MG63 (cell line): Measurements from ENCODE around the gene SLC25A39. TPM values are rescaled to one million over a fixed set of nuclear protein-coding genes. Genes with fewer than 3 reads are reported as not detected.
"Not testable (repeated sequence)": the region's sequence is repeated elsewhere in the genome, so short reads cannot be mapped to it uniquely, and the experiment has no call there.

Source experiments
- DNase-seq: peaks from one replicate; pipeline ENCODE4 v3.0.0-alpha.2; 2020
- H3K27me3 ChIP-seq: fragments of 250-450 bp; sonication (Bioruptor Pico); 2 replicates; pipeline ENCODE4 v1.5.1; 2020; ENCODE audit warnings: mild to moderate bottlenecking, moderate library complexity
- H3K36me3 ChIP-seq: fragments of 250-450 bp; sonication (Bioruptor Pico); 2 replicates; pipeline ENCODE4 v1.5.1; 2020; ENCODE audit warnings: mild to moderate bottlenecking, moderate library complexity
- H3K4me3 ChIP-seq: fragments of 250-450 bp; sonication (Bioruptor Pico); 2 replicates; pipeline ENCODE4 v1.5.1; 2020; ENCODE audit warnings: mild to moderate bottlenecking, moderate library complexity
- H3K9me3 ChIP-seq: fragments of 250-450 bp; sonication (Bioruptor Pico); 2 replicates; pipeline ENCODE4 v1.5.1; 2020; ENCODE audit warnings: mild to moderate bottlenecking, moderate library complexity
- total RNA-seq: library from RNA; depleted of rRNA; stranded (reverse); fragments of >200 nt; shearing (Covaris generic); gene quantifications from 2 replicates; pipeline ENCODE4 v1.2.3, GENCODE V29; 2014; ENCODE audit warnings: low replicate concordance; rRNA removed

Gene SLC25A39, protein sequence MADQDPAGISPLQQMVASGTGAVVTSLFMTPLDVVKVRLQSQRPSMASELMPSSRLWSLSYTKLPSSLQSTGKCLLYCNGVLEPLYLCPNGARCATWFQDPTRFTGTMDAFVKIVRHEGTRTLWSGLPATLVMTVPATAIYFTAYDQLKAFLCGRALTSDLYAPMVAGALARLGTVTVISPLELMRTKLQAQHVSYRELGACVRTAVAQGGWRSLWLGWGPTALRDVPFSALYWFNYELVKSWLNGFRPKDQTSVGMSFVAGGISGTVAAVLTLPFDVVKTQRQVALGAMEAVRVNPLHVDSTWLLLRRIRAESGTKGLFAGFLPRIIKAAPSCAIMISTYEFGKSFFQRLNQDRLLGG
- total RNA-seq, result 142 and 155 TPM in 2 replicates

DNA sequence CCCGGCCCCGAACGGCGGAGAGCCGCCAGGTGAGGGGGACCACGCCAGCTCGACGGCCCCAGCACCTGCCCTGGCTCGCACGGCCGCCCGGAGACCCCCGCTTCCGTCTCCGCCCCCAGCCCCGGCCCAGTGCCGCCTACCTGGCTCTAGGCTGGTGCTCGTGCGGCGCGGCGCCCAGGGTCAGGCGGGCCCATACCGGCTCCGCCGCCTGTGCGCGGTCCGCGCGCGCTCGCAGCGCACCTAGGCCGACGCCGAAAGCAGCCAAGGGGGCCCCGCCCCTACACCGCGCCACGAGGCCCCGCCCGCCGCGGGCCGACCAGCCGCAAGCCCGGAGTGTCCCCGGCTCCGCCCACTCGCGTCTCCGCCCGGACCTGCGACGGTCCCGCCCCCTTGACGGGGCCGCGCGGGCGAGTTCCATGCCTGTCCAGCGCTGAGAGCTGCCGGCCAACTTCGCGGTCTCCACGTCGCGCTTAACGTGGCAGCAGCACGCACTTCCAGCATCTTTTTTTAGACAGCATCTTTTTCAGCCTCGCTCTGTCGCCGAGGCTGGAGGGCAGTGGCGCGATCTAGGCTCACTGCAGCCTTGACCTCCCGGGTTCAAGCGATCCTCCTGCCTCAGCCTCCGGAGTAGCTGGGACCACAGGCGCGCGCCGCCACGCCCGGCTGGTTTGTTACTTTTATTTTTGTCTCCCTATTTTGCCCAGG, at the start of gene SLC25A39:
SLC25A39 (minus strand) TSS at position 253 of the 705 bp plus-strand sequence. CDS start 1,261 bp downstream, outside the sequence.
- peak; percentile 95 for DNase-seq
- Histone ChIP-seq H3K27me3 (no peaks in the 10 kb centered on the region), H3K36me3 (peaks cover 38% of the 10 kb centered on the region), H3K4me3 (peak within 1 kb of the TSS; percentile 81), H3K9me3 (no peaks in the 10 kb centered on the region)

DNA sequence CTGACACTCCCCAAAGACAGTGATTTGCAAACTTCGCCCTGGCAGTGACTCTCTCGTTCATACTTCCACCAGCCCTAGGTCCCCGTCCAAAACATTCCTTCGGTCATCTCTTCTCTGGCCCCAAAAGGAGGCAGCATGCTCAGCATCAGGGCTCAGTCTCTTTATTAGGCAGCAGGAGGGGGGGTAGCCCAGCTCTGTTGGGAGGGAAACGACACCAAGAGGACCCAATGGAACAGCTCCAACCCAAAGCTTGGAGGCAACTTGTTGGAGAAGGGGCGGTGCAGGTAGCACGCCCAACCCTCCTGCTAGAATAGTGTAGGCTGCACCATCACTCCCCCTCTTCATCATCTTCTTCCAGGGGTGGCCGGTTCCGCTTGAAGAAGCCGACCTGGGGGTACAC, 47.4 kb upstream of the SLC25A39 start:
- peaks cover 7% of the 10 kb centered on the region; the same call in 1 of the 2 replicates for H3K27me3 ChIP-seq
- no peaks in the 10 kb centered on the region for H3K36me3 ChIP-seq
- H3K9me3 ChIP-seq, result no peaks in the 10 kb centered on the region
- H3K4me3 ChIP-seq, result no peak overlapping the region
- DNase-seq, result no peak

GRCh38 chr17:44369414-44370023, 44.9 kb upstream of the SLC25A39 start:
- H3K27me3 ChIP-seq, result peaks cover 27% of the 10 kb centered on the region
- DNase-seq, H3K9me3 ChIP-seq, H3K4me3 ChIP-seq, H3K36me3 ChIP-seq: not testable (repeated sequence)

DNA sequence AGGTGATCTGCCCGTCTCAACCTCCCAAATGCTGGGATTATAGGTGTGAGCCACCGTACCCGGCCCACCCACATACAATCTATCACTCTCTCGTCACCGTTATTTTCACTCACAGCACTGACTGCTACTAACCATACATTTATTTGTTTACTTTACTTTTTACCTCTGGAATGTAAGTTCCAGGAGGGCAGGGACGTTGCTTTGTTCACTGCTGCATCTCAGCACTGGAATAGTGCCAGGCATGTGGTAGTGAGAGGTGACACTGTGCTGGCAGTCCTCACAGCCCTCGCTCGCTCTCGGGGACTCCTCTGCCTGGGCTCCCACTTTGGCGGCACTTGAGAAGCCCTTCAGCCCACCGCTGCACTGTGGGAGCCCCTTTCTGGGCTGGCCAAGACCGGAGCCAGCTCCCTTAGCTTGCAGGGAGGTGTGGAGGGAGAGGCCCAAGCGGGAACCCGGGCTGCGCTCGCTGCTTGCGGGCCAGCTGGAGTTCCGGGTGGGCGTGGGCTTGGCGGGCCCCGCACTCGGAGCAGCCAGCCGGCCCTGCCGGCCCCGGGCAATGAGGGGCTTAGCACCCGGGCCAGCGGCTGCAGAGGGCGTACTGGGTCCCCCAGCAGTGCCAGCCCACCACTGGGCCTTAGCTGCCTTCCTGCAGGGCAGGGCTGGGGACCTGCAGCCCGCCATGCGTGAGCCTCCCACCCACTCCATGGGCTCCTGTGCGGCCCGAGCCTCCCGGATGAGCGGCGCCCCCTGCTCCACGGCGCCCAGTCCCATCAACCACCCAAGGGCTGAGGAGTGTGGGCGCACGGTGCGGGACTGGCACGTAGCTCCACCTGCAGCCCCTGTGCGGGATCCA, 44.0 kb upstream of the SLC25A39 start:
- H3K36me3 ChIP-seq, H3K4me3 ChIP-seq, H3K9me3 ChIP-seq, DNase-seq: not testable (repeated sequence)
- H3K27me3 ChIP-seq, result peaks cover 31% of the 10 kb centered on the region

DNA sequence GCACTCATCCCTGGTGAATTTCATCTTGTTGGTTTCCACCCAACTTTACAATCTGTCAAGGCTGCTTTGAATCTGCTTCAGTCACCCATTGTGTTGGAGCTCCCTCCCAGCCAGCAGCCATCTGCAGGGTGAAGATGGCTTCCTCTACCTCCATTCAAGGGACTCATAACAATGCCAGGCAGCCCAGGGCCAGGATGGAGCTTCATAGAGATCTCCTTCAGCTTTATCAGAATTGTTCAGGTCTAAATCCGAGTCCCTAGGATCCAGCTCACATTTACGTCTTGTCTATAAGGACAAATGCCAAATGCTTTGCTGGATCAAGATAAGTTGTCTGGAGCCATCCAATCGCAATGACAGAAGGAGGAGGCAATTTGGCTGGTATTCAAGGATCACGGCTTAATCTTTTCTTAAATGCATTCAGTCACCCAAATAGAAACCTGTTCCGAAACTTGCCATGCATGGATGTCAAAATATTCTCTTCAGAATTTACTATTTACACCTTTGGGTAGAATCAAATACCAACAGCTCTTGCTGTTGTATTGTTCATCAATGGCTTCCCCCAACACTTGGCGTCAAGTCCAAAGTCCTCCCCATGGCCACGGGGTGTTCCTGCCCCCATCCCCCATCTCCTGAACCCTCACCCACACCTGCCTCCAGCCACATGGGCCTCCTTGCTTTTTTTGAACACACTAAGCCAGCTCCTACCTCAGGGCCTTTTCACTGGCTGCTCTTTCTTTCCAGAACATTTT, 42.8 kb upstream of the SLC25A39 start:
- H3K27me3 ChIP-seq, result peaks cover 31% of the 10 kb centered on the region
- H3K36me3 ChIP-seq, result no peaks in the 10 kb centered on the region
- H3K9me3 ChIP-seq, result no peaks in the 10 kb centered on the region
- no peak for DNase-seq
- H3K4me3 ChIP-seq, result no peak overlapping the region

GRCh38 chr17:44365051-44365450, 40.4 kb upstream of the SLC25A39 start:
- DNase-seq, H3K4me3 ChIP-seq, H3K9me3 ChIP-seq, H3K36me3 ChIP-seq: not testable (repeated sequence)
- peaks cover 31% of the 10 kb centered on the region for H3K27me3 ChIP-seq

GRCh38 chr17:44363613-44364159, 39.1 kb upstream of the SLC25A39 start, which contains the start of gene FAM171A2:
FAM171A2 (minus strand) TSS chr17:44363853; CDS start chr17:44363714, 139 bp downstream.
- Histone ChIP-seq H3K27me3 (peaks cover 31% of the 10 kb centered on the region), H3K4me3 (peak within 1 kb of the TSS; percentile 58), H3K9me3 (no peaks in the 10 kb centered on the region), H3K36me3 (no peaks in the 10 kb centered on the region)
- DNase-seq, result peak; percentile 65

- Histone ChIP-seq H3K4me3 (peak overlapping the region; percentile 58), H3K9me3 (no peaks in the 10 kb centered on the region), H3K36me3 (no peaks in the 10 kb centered on the region), H3K27me3 (peaks cover 31% of the 10 kb centered on the region)
- peak; percentile 36 for DNase-seq
These were observed 38.5 kb upstream of the SLC25A39 start for GRCh38 chr17:44362949-44363612.

DNA sequence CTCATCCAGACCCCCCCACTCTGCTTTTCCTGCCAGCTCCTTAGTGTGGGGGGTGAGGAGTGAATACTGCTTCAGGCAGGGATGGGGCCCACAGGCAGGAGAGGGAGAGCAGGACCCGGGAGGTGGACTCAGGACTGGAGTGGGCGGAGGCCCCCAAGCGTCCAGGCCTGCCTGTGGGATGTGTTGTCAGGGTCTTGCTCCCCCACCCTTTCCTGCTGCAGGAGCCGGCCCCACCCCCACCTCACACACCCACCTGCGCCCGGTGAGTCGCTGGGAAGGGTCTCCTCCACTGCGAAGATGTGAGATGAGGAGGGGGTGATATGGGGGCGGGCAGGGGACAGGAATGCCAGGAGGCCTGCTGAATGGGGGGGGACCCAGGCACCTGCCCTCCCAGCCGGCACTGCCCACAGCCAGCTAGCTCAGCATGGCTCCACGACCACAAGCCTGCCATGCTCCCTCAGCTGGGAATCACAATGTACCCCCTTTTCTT, 37.9 kb upstream of the SLC25A39 start:
- no peaks in the 10 kb centered on the region for H3K36me3 ChIP-seq
- H3K27me3 ChIP-seq, result peaks cover 29% of the 10 kb centered on the region
- DNase-seq, result no peak
- H3K9me3 ChIP-seq, result no peaks in the 10 kb centered on the region
- no peak overlapping the region for H3K4me3 ChIP-seq

DNA sequence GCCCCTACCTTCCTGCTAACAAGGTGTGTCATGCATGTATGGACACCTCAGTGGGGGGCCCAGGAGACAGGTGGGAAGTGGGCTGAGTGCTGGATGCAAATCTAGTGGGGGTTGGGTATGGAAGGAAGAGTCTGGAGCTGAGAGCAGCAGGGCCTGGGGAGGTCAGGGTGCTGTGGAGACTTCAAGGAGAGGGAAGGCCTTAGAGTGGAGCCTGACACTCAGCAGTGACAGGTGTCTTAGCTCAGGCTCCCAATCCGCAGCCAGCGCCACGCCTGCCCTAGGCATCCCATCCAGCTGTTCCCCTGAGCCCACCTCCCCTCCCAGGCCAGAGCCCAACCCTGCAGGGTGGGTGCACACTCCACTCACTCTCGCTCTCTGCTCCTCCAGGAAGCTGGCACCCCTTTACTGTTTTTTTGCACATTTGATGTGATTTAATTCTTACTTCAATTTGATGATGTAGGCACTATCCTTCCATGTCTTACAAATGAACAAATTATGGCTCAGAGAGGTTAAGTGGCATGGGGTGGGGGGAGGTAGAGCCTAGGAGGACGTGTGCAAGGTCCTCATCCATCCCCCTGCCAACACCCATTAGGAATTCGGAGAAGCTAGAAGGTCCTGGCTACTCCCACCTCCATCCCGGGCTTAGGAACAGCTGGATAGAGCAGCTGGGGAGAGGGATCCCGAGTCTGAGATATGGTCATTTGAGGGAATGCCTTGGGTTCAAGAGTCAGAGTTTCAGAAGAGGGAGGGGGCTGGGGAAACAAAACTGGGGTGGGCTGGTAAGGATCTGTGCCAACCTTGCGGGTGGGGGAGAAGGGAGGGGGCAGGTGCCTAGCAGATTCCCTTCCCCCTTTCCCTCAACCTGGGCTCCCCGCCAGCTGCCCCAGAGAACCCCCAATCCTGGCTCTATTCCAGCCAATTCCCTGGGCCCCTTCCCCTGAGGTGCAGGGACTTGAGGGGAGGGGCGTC, 37.0 kb upstream of the SLC25A39 start:
- H3K36me3 ChIP-seq, result no peaks in the 10 kb centered on the region
- peaks cover 22% of the 10 kb centered on the region for H3K27me3 ChIP-seq
- H3K4me3 ChIP-seq, result no peak overlapping the region
- DNase-seq, result no peak
- no peaks in the 10 kb centered on the region for H3K9me3 ChIP-seq

- H3K9me3 ChIP-seq, result no peaks in the 10 kb centered on the region
- no peak overlapping the region for H3K4me3 ChIP-seq
- peaks cover 15% of the 10 kb centered on the region for H3K27me3 ChIP-seq
- no peaks in the 10 kb centered on the region for H3K36me3 ChIP-seq
- DNase-seq, result no peak
These were observed 36.2 kb upstream of the SLC25A39 start for GRCh38 chr17:44360826-44361225.

- peaks cover 8% of the 10 kb centered on the region for H3K27me3 ChIP-seq
- no peaks in the 10 kb centered on the region for H3K9me3 ChIP-seq
- no peak overlapping the region for H3K4me3 ChIP-seq
- H3K36me3 ChIP-seq, result no peaks in the 10 kb centered on the region
- no peak for DNase-seq
These were observed 35.5 kb upstream of the SLC25A39 start for GRCh38 chr17:44360144-44360533.

GRCh38 chr17:44359458-44360143, 35.0 kb upstream of the SLC25A39 start:
- Histone ChIP-seq H3K36me3 (no peaks in the 10 kb centered on the region), H3K9me3 (no peaks in the 10 kb centered on the region), H3K4me3 (no peak overlapping the region), H3K27me3 (peaks cover 5% of the 10 kb centered on the region)
- DNase-seq, result no peak
